Adrenal gland (tissue), 12 donors: ENCODE data around the gene ZNF592. TPM values are rescaled to one million over a fixed set of nuclear protein-coding genes. Genes with fewer than 3 reads are reported as not detected.
"Not testable (repeated sequence)": the region's sequence is repeated elsewhere in the genome, so short reads cannot be mapped to it uniquely, and the experiment has no call there.

Source experiments
- DNase-seq, 7 donors: peaks; one replicate each; pipeline ENCODE4 v3.0.0-alpha.2; 2019 to 2020
- H3K27ac ChIP-seq, 5 donors: fragments of 200-600 bp; sonication (generic) in 4 of 5; 1 replicate in 3 of 5; 2 replicates in 2 of 5; pipeline versions ENCODE4 v1.5.1 to v1.8.0; 2016 to 2020; ENCODE audit warnings: mild to moderate bottlenecking in 1 of 5
- H3K27me3 ChIP-seq: fragments of 200-600 bp; 2 replicates; pipeline ENCODE4 v1.8.0; 2021
- H3K36me3 ChIP-seq, 2 donors: fragments of 200-600 bp; replicated peaks in 1 of 2; 1 replicate in 1 of 2; 2 replicates in 1 of 2; pipeline versions ENCODE4 v1.5.1 to v1.8.0; 2018 to 2022
- H3K4me1 ChIP-seq, 2 donors: fragments of 200-600 bp; replicated peaks in 1 of 2; 1 replicate in 1 of 2; 2 replicates in 1 of 2; pipeline versions ENCODE4 v1.5.1 to v1.8.0; 2018 to 2021
- H3K4me3 ChIP-seq, 4 donors: fragments of 200-600 bp; sonication (generic) in 3 of 4; one replicate each; pipeline ENCODE4 v1.5.1; 2016 to 2018
- H3K9me3 ChIP-seq, 3 donors: fragments of 200-600 bp; sonication (generic) in 1 of 3; replicated peaks in 1 of 3; 1 replicate in 2 of 3; 2 replicates in 1 of 3; pipeline versions ENCODE4 v1.5.1 to v1.8.0; 2016 to 2021
- CTCF ChIP-seq, 6 experiments: fragments of 450-650 bp in 4 of 6; fragments of 200-600 bp in 2 of 6; sonication (generic) in 1 of 6; IDR thresholded peaks; 1 replicate in 5 of 6; 2 replicates in 1 of 6; pipeline versions ENCODE4 v1.5.1 to v1.8.0; 2016 to 2021; ENCODE audit warnings: antibody characterized with exemption in 6 of 6, mild to moderate bottlenecking in 2 of 6, moderate library complexity in 1 of 6
- POLR2A ChIP-seq, 2 donors: fragments of 450-650 bp; IDR thresholded peaks; one replicate each; pipeline ENCODE4 v1.6.1; 2017; ENCODE audit warnings: antibody characterized with exemption in 2 of 2, mild to moderate bottlenecking in 2 of 2, moderate library complexity in 1 of 2
- WGBS, 4 donors: extraction: QIAGEN DNeasy Blood & Tissue Kit in 2 of 4; methylation state at CpG; one replicate each; pipeline versions ENCODE4 v1.1.5 to v1.1.7; 2013 to 2017; 5-methylcytosine and 5-hydroxymethylcytosine counted together
- intact Hi-C, 2 donors: fragments of 100-400 bp; cut with DNase I; formaldehyde crosslinking; loops; one replicate each; pipeline versions ENCODE4 v1.14.1 to v1.15.0; 2022 to 2023
- polyA plus RNA-seq, 3 donors: library from polyadenylated mRNA; stranded (reverse); fragments of 200-250 nt in 2 of 3; fragments of 350-450 nt in 1 of 3; fragmentation: Illumina TruSeq in 1 of 3; extraction: RNeasy Lipid Tissue Mini Kit (QIAGEN cat#74804) in 1 of 3; gene quantifications; one replicate each; pipeline ENCODE4 v1.2.3, GENCODE V29; 2013 to 2014
- total RNA-seq, 9 donors: library from RNA; depleted of rRNA in 4 of 9; stranded (reverse); fragments of >200 nt in 4 of 9; fragments of 120-200 nt in 1 of 9; fragmentation: NEBNext Ultra II Directional in 1 of 9; extraction: Animal tissue kit (Norgen Biotek cat#: 25700) in 1 of 9; gene quantifications; one replicate each; pipeline versions ENCODE4 v1.1.0 to v1.2.4, GENCODE V29; 2013 to 2023
- donor health status: healthy with polysubstance abuse.
- donor health status: Bipolar disorder and iron deficiency.
- donor health status: DM: yes; HTN: yes; CAD: no.
- donor health status: DM: no; HTN: no; CAD: no.
- donor health status: DM: no; HTN: no; CAD: no.
- donor health status: DM: yes; HTN: yes; CAD: no.

ZNF592 gene
- total and polyA plus RNA-seq, 12 donors = 8.1 to 30.3 (median 24.2) TPM

- intact Hi-C loops, H3K9me3 ChIP-seq, H3K4me1 ChIP-seq, H3K27me3 ChIP-seq, H3K36me3 ChIP-seq: not testable (repeated sequence)
- peak overlapping the region; percentile 33 to 92 (median 72) for H3K27ac ChIP-seq
- peak in 5 of 7 donors; percentile 33 to 51 (median 48) for DNase-seq
- 43 to 60% (median 52%) methylated on average over 9 of the region's 9 CpGs for WGBS, 4 donors
- peak in 1 of 6 experiments; percentile 20 for TF ChIP-seq CTCF (IDR thresholded peaks at IDR 0.05)
- H3K4me3 ChIP-seq = peak overlapping the region in 1 of 4 donors; percentile 43
Measured at GRCh38 chr15:84735480-84736061, 12.8 kb upstream of the ZNF592 start.

- TF ChIP-seq CTCF (IDR thresholded peaks at IDR 0.05) = no peak
- intact Hi-C loops = no loop called here
- Histone ChIP-seq H3K4me3 (no peak overlapping the region), H3K27me3 (no peaks in the 10 kb centered on the region), H3K36me3 (no peaks in the 10 kb centered on the region), H3K4me1 (peaks cover 0 to 5% of the 10 kb centered on the region in 2 donors), H3K9me3 (no peaks in the 10 kb centered on the region), H3K27ac (no peak overlapping the region)
- DNase-seq = peak in 2 of 7 donors; percentile 9 to 11
- WGBS, 4 donors = 93 to 96% (median 94%) methylated on average over 5 of the region's 5 CpGs
Measured at GRCh38 chr15:84736375-84736774, 12.0 kb upstream of the ZNF592 start.

- Histone ChIP-seq H3K4me3 (no peak overlapping the region), H3K36me3 (no peaks in the 10 kb centered on the region), H3K4me1 (peaks cover 0 to 5% of the 10 kb centered on the region in 2 donors), H3K27me3 (no peaks in the 10 kb centered on the region), H3K27ac (no peak overlapping the region), H3K9me3 (no peaks in the 10 kb centered on the region)
- intact Hi-C loops = no loop called here
- DNase-seq = no peak
- TF ChIP-seq POLR2A (IDR thresholded peaks at IDR 0.05) (no peak), CTCF (IDR thresholded peaks at IDR 0.05) (no peak)
- 69 to 75% (median 73%) methylated on average over 2 of the region's 2 CpGs for WGBS, 4 donors
Measured at GRCh38 chr15:84737005-84737404, 11.4 kb upstream of the ZNF592 start.

- H3K27ac ChIP-seq = no peak overlapping the region
- peaks cover 0 to under 1% of the 10 kb centered on the region in 2 donors for H3K4me1 ChIP-seq
- H3K9me3 ChIP-seq = no peaks in the 10 kb centered on the region
- 89 to 95% (median 92%) methylated on average over 4 of the region's 4 CpGs for WGBS, 4 donors
- TF ChIP-seq CTCF (IDR thresholded peaks at IDR 0.05) (no peak), POLR2A (IDR thresholded peaks at IDR 0.05) (no peak)
- intact Hi-C loops = no loop called here
- no peaks in the 10 kb centered on the region for H3K36me3 ChIP-seq
- no peaks in the 10 kb centered on the region for H3K27me3 ChIP-seq
- no peak overlapping the region for H3K4me3 ChIP-seq
- no peak for DNase-seq
Measured at GRCh38 chr15:84740691-84741090, 7.7 kb upstream of the ZNF592 start.
